Measurements from ENCODE around the gene KRTAP10-5.

KRTAP10-5 gene

DNA sequence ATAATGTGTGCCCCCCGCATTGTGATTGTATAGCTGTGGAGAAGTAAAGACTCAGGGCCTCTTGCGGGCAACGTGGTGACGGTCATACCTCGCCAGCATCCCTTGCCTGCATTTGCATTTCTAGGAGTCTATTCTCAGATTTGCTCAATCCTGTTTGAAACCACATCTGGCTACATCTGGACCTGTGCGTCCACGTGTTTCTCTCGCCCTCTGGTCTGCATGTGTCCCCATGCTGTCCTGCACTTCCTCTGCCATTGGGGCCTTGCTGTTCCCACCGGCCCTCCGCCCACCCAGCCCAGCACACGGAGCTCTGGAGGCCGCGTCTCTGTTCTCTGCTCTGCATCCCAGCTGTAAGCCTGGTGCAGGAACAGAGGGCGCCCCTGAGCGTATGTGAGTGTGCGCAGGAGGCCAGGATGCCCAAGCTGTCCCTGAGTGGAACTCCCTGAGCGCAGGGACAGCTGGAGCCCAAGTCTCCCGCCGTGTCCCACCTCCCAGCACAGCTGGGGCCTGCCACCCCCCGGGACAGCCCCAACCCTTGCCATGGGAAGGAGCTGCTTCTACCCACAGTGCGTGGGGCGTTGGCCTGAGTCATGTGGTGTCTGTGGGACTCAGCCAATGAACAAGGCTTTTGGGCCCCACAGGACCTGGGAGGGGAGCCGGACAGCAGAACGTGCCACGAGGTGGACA, 30.7 kb downstream of the KRTAP10-5 start:
- DNase-seq (ENCODE audit: low read depth, low spot score), result no peak

DNA sequence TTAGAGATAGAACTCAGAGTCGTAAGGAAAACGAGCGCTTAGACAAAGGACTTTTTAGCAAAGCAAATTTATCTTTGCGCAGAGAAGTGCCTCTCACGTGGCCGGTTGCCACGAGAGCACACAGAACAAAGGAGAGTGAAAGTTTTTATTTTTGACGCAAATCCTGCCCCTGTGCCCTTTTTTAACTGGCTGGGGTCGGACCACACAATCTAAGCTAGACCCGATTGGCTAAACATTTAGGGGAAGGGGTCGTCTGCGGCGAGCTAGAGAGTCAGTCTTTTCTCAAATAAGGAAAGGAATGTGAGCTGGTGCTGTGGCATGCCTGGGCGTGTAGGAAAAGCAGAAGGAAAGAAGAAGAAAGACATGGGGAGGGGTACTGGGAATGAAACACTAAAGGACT, 31.5 kb downstream of the KRTAP10-5 start:
- DNase-seq (ENCODE audit: low read depth, low spot score), result peak; percentile 23

DNA sequence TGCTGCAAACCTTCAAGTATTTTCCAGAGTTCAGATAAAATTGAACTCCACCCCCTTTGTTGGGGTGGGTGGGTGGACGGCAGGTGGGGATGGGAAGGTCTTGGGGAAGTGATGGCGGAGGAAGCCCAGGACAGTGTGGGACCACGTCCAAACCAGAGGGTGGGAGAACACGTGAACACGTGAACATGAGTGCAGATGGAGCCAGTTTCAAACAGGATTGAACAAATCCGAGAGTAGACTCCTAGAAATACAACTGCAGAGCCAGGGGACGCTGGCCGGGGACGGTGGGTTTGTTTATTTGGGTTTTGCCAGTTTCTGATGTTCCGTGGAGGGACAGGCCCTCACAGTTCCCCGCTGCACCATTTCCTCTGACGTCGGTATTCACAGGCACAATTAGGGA, 32.0 kb downstream of the KRTAP10-5 start:
- no peak for DNase-seq (ENCODE audit: low read depth, low spot score)

DNA sequence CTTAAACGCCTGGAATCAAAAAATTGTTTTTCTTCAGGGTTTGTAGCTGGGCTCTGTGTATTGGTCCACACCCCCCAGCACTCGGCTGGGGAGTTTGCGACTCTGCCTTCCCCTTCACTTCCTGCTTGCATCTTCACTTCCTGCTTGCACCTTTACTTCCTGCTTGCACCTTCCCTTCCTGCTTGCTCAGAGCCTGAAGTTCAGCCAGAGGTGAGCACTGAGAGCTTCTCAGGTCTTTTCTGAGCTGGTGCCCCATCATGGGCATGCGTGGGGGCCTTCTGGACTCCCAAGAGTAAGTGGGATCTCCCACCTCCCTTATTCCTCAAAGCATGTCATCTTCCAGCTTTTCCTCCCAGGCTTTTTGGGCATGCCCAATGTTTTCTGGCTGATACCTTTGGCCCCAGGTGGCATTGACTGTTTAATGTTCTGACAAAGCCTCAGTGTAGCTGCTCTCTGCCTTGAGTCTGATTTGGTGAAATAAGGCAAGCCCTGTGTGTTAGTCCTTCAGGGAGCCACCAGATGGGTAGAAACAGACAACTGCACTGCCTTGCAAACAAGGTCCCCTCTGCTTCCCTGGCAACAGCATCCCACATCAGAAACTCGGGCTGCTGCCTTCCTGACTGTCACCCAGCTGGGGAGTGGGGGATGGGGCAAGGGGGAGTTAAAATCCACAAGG, 32.6 kb downstream of the KRTAP10-5 start:
- no peak for DNase-seq (ENCODE audit: low read depth, low spot score)

DNA sequence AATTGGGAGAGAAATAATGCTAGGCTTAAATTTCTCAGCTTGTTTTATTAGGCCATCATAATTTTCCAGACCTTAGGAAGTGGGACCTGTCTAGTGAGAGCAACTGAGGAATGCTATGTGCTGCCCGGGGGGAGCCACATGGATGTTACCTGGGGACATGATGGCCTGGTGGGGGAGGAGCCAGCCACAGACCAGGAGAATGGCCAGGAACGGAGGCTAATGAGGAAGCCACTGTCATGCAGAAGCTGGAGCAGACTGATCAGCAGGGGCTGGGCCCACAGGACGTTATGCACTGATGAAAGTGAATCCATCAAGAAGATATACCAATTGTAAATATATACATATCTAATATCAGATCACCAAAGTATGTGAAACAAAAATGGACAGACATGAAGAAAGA, 35.8 kb downstream of the KRTAP10-5 start:
- DNase-seq (ENCODE audit: low read depth, low spot score), result no peak

DNA sequence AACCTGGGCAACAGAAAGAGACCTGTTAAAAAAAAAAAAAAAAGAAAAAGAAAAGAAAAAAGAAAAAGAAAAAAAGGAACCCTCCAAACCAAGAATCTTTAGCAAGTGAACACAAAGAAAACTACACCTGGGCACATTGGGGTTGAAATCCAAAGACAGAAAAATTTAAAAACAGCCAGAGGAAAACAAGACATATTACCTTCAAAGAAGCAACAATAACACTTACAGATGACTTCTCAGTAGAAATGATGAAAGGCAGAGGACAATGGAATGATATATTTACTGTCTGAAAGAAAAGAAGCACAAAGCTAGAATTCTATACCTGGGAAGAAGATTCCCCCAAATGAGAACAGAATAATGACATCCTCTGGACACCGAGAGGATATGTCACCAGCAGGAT, 37.7 kb downstream of the KRTAP10-5 start:
- DNase-seq (ENCODE audit: low read depth, low spot score), result no peak

DNA sequence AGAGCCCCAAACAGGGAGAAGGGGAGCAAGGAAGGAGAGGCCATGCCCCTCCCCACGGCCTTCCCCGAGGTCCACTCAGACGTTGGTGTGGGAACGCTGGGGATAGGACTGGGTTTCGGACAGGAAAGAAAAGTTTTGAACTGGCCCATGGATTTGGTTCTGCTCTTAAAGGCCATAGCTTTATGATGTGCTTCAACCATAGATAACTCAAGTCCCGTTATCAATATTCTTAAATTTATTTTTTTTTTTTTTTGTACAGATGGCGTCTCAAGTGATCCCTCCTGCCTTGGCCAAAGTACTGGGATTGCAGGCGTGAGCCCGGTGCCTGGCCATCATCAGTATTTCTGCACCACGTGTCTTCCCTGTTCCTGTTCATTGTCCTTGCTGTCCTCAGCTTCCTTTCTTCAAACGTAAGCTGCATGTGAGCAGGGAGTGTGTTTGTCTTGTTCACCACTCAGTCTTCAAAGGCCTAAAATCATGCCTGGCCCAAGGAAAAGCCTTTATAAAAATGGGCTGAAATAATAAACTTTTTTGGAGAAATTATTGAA, 39.6 kb downstream of the KRTAP10-5 start:
- no peak for DNase-seq (ENCODE audit: low read depth, low spot score)

DNA sequence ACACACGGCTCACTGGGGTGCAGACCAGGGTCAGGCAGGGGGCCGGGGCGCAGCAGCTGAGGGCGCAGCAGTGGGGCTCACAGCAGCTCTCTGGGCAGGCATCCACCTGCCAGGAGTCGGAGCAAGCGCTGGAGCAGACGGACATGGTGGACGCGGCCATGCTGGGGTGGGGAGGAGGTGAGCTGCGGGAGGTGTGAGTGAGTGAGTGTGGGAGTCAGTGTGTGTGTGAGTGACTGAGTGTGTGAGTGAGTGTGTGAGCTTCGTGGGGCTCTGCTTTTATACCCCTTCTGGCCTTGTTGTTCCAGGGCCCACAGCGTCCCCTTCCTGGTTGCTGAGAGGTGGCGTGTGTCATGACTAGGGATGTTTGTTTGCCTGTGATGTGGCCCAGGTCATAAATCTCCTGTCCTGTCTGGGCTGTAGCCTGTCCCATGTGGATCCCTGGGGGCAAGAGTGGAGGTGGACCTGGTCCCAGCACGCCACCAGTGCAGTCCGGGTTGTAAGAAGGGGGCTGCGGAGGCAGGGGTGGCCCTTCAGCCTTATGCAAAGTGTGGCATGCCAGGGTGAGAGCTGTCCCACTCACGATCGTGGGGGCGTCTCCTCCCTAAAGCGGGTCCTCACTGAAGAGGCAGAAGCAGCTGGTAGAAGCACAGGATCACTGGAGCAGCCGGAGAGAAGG, 40.3 kb downstream of the KRTAP10-5 start, which contains the start of gene KRTAP10-1:
Gene KRTAP10-1 (minus strand): TSS at position 205 of the 676 bp plus-strand sequence. CDS start 45 bp downstream, at position 160.
- DNase-seq (ENCODE audit: low read depth, low spot score), result no peak

DNA sequence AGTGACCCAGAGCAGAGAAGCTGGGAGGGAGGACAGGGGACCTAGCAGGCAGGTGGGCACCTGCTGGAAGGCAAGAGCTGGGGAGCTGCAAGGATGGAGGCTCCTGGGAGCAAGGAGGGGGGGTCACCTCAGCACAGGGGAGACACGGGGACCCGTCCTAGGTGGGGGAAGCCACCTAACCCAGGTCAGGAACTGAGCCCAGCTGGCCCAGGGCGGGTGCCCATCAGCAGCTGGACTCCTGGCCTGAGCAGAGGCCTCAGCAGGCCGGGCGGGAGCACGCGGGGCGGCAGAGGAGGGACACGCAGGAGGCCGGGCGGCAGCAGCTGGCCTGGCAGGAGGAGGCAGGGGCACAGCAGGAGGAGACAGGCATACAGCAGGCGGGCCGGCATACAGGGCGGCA, 41.4 kb downstream of the KRTAP10-5 start:
- no peak for DNase-seq (ENCODE audit: low read depth, low spot score)

DNA sequence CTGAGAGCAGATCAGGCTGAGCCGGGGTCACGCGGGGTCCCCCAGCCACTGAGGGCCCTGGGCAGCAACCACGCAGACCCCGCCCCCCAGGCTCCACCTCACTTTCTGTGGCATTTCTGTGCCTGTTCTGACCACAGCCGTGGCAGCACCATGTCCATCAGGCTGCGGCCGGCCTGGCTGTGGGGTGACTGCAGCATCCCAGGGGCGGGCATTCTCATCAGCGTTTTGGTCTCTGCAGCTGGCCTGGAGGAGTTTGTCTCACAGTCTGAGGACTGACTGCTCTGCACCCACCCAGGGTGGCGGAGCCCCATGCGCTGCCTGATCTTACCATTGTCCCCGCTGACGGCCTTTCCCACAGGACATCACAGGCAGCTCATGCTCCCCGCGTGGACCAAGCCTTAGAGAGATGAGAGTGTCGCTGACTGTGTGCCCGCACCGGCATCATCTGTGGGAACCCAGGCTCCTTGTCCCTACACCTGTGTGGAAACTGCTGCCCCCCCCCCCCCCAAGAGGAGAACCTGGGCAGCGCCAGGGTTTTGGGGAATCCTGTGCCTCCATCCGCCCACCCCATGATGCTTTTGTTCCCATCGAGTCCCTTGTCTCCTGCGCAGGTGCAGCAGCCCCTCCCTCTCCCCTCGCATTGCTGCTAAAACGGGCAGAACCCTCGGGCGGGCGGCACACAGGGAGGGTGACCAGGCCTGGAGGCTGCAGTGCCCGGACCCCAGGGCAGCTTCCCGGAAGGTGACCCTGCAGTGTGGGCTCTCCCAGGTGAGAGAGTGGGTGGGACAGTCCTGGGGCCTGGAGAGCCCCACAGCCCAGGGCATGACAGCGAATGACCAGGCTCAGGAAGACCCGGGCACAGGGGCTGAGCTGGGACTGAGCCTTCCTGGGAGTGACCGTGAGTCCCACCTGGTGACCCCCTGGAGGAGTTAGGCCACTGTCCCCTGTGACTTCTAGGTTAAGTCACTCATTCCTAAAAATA, 42.2 kb downstream of the KRTAP10-5 start:
- DNase-seq (ENCODE audit: low read depth, low spot score), result no peak

DNA sequence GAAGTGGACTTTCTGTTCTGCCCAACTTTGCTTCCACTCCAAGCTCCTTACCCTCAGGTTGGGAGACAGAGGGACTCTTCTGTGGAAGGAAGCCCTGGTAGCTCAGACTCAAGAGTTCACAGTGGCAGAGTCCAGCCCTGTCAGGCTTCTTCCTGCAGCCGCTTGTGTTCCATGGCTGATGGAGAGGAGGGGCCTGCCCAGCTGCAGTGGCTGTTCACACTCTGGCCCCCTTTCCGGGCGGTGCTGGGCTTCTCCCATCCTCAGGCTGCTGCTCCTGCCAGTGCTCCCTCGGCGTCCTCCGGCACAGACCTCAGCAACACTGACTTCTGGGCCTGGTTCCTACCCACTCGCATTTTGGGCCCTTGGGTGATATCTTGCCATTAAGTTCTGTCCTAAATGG, 44.4 kb downstream of the KRTAP10-5 start:
- DNase-seq (ENCODE audit: low read depth, low spot score), result no peak

DNA sequence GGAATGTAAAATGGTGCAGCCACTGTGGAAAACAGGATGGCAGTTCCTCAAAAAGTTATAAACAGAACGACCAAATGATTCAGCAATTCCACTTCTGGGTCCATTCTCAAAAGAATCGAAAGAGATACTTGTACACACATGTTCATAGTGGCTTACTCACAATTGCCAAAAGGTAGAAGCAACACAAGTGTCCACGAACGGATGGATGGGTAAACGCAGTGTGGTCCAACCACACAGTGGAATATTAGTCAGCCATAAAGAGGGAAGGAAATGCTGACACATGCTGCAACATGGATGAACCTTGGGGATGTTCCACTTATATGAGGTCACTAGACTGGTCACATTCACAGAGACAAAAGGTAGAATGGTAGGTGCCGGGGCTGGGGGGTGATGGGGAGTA, 45.7 kb downstream of the KRTAP10-5 start:
- DNase-seq (ENCODE audit: low read depth, low spot score), result no peak

DNA sequence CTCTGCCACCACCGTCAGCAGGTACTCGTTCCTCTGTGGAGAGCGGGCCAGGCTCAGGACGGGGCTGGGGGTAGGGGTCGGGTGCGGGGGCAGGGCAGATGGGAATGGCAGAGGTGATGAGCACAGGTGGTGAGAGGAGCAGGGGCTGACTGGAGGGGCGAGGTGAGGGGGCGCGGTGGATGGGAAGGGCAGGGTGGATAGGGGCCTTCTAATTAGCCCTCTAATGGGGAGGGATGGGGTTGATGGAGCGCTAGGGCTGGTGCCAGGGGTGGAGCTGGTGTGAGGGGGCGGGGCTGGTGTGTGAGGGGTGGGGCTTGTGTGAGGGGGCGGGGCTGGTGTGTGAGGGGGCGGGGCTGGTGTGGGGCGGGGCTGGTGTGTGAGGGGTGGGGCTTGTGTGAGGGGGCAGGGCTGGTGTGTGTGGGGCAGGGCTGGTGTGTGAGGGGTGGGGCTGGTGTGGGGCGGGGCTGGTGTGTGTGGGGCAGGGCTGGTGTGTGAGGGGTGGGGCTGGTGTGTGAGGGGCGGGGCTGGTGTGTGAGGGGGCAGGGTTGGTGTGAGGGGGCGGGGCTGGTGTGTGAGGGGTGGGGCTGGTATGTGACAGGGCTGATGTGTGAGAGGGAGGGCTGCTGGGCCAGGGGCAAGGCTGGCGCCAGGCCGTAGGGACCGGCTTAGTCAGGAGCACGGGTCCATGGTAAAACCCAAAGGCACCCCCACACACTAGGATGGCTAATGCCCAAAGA, 46.3 kb downstream of the KRTAP10-5 start:
- no peak for DNase-seq (ENCODE audit: low read depth, low spot score)

DNA sequence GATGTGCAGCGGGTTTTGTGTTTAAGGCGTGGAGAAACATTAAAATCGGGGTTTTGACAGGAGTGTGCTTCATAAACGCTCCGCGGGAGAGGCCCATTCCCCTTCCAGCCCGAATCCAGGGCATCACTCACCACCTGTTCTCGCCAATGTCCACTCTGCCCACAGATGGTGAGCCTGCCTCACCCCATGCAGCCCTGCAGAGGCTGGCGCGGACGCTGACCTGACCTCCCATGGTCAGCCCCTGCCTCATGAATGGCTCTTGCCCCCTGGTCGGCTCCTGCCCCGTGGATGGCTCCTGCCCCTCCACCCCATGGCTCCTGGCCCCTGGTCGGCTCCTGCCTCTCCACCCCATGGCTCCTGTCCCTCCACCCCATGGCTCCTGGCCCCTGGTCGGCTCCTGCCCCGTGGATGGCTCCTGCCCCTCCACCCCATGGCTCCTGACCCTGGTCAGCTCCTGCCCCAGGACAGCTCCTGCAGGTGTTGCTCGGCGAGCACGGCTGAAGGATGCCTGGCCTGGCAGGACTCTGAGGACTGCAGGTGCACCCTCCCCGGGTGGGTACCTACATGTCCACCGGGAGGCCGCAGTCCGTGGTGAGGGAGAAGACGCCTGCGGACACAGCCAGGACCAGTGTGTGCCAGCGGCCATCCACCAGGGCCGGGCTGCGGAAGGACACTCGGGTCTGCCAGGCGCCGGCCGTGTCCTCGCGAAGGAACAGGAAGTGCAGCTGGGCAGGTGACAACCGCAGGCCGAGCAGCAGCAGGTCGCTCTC, 47.1 kb downstream of the KRTAP10-5 start:
- no peak for DNase-seq (ENCODE audit: low read depth, low spot score)

DNA sequence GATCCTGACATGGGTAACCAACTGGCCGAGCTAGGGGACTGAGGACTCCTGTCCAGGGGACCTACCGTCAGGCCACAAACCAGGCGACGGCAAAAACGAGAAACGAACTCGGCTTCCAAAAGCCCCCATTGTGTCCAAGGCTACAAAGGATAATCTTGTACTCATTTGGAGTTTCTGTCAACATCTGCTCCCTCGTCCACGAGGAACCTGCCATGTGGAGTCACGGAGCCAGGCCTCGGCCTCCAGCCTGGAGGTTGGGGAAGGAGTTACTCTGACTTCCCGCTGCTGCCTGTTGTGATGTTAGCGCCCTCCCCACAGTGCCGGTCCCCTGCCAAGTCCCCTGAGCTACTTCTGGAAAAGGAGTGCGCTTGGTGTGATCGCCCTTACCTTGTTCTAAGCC, 47.7 kb downstream of the KRTAP10-5 start:
- no peak for DNase-seq (ENCODE audit: low read depth, low spot score)

DNA sequence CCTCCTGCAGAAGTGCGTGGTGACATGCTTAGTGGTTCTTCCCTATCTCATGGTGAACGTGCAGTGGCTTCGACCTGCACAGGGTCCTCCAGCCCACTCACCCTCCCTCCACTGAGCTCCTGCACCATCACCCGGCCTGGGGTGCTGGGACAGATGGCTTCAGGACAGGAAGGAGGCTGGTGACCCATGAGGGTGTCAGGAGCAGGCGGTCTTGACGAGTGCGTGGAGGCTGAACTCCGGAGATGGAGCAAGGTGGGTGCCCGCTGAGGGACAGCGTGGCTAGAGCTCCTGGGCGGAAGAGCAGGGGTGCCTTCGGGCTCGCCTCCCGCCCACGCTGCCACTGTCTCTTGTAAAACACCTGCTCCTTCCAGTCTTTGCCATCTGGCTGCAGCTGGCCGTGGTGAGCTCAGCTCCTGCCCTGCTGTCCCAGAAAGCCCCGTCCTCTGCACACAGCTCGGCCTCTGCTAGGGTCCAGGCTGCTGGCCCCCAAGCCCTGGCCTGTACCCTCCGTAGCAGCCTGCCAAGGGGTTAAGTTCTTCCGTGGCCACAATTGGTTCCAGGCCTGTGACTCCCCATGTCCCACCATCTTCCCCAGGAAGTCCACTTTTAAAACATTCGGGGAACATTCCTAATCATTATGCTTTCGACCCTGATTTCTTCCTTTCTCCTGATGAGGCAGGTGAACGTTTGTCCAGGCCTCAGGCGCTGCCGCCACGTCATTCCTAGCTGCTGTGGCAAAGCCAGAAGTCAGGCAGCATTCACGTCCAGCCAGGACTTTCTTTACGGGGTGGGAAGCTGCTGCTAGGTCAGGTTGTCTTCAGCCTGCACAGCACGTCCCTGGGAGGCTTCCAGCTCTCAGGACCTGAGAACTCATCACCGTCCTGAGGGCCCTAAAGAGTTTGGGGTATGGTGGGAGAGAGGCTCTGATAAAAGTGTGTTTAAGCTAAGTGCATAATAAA, 48.5 kb downstream of the KRTAP10-5 start:
- no peak for DNase-seq (ENCODE audit: low read depth, low spot score)

DNA sequence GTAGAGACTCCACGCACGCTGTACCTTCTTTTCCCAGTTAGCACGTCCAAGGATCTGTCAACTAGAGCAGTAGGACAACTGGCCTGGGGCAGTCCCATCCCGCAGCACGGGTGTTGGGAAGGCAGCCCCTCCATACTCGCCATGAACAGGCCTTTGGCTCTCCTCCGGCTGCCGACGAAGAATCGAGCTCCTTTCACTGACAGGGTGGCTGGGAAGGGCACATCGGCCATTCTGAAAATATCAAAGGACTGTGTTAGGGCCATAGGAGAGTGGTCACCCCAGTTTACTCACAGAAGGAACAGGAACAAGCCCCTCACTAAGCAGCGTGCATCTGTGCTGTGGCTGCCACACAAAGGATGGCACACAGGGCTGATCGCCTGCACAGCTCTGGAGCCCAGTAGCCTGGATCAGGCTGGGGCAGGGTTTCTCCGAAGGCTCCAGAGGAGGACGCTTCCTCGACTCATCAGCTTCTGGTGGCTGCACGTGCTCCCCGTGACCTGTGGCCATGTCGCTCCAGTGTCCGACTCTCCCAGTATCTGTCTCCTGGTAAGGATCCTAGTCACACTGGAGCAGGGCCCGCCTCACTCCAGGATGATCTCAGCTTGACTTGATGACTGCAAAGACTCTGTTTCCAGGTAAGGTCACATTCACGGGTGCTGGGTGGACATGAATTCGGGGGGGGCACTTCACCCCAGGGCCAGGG, 49.4 kb downstream of the KRTAP10-5 start:
- DNase-seq (ENCODE audit: low read depth, low spot score), result no peak
